GM18499 (cell line): ENCODE results near the gene LDHB.
"Not testable (repeated sequence)": the region's sequence is repeated elsewhere in the genome, so short reads cannot be mapped to it uniquely, and the experiment has no call there.

Source experiments
- ATAC-seq: cut with Tn5 transposase; IDR thresholded peaks from one replicate; pipeline ENCODE4 v1.9.1; 2021; ENCODE audit warnings: moderate number of reproducible peaks; ENCODE audit not compliant: insufficient read depth, unreplicated experiment

Gene LDHB

DNA sequence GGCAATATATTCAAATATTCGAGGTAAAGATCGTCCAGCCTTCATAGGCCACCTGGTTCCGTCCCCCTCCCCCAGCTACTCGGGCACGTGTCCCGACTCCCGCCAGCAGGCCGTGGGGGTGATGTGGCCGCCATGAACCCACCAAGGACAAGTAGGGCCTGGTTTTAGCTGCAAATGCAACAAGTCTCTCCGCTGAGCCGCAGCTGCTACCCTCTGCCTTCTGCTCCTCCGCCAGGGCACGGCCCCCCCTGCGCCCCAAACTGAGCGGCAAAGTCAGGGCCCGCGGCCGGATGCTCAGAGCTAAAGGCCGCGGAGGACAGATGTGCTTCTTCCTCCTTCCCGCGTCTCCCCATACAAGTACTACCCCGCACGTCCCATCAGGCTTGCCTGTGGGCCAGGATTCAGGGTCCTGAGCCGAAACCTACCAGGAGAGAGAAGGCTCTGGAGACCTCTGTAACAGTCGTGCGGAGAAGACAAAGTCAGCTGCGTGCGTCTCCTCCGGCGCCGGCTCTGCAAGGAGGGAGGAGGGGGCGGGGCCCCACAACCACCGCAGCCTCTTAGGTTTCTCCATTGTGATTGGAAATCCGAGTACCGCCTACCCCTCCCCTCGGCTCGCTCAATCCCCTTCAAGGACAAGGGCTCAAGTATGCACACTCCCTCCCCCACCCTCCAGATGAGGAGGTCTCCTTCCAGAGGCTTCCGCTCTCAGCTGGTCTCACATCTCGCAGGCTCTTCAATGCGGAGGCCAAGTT, at the start of gene LDHB:
TSS of gene LDHB (minus strand) at position 517 of the 752 bp plus-strand sequence. CDS start 3,171 bp downstream, outside the sequence.
- peak; percentile 86 for ATAC-seq

DNA sequence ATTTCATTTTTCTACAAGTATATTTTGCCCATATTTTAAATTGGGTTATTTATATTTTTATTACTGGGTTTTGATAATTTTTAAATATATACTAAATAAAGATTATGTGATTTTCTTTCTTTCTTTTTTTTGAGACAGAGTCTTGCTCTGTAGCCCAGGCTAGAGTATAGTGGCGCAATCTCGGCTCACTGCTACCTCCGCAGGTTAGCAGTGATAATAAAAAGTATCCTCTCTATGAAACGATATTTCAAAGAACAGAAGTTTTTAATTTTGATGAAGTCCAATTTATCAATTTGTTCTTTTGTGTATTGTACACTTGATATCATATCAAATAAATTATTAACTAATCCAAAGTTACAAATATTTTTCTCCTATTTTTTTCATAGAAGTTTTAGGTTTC, 47.2 kb upstream of the LDHB start:
- ATAC-seq = no peak

DNA sequence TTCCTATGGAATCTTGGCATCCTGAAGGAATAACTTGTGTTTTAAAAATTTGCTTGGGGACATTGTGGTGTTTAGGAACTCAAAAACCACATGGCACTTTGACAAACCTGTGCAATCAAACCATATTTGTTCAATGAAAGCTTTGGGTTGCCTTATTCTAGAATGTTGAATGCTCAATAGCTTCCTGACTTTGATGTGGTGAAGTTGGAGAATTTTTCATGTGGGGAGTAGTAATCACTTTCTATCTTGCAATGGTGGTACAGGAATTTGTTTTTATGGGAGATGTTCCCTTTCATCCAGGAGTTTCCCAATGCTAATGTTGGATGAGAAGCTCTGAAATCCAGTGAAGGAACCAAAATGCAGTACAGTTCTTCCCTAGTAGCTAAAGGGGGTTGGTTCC, 42.2 kb upstream of the LDHB start:
- ATAC-seq = no peak

DNA sequence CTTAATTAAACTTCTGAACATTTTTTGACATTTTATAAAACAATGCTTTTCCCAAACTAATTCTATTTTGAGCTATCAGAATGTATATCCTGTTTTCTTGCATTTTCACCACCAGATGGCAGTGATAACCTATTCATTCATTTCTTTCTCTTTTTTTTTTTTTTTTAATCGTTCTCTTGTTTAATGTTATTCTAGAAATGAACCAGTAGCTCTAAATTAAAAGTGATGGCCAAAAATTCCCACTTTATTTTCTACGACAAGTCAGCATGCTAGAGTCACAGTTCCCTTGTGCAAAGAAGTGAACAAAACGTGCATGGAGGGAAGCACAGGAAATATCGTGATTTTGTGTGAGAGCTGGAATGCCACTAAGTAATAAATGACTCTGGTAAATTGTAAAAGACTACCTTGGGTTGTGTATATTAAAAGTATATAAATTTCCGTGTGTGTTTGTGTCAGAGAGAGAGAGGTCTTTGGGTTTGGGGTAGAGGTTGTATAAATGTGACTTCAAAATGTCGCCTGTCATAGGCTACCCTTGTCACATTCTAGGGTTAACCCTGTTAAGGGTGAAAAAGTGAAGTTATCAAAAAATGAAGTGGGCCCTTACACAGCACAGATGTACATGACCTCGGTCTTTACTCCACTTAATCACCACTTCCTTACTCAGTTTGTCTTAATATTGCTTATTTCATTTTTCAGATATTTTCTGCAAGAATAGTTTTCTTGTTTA, 40.4 kb upstream of the LDHB start:
- no peak for ATAC-seq

DNA sequence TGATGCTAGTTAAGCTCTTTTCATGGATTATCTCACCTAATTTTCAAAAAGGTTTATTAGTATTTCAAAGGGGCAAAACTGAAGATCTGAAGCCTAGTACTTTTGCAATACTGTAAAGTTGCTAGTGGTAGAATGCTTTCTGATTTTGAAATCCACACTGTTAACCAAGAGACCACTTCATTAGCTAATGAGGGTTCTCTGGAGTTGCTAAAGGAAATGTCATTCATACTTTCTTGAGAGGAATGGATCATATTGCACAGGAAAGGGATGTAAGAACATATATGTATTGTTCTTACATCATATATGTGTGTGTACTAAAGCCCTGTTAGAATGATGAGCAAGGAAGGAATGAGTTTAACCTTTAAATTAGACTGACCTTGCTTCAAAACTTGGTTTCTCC, 39.0 kb upstream of the LDHB start:
- no peak for ATAC-seq

DNA sequence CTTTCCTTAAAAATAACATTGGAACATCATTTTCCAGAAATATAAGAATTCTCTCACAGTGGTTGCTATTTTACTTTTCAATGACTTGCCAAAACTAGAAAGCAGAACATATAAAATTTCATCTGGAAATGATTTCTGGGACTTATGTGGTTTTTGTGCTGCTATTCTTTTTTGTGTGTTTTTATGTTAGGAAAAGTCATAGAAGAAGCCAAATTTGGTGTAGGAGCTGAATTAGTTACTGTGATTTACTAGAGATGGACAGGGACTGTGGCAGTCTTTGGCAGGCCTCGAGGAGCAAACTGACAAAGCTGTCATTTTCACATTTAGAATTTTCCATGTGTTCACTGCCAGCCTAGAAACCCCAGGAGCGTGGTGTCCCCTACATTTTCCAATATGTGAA, 38.3 kb upstream of the LDHB start:
- ATAC-seq = no peak

DNA sequence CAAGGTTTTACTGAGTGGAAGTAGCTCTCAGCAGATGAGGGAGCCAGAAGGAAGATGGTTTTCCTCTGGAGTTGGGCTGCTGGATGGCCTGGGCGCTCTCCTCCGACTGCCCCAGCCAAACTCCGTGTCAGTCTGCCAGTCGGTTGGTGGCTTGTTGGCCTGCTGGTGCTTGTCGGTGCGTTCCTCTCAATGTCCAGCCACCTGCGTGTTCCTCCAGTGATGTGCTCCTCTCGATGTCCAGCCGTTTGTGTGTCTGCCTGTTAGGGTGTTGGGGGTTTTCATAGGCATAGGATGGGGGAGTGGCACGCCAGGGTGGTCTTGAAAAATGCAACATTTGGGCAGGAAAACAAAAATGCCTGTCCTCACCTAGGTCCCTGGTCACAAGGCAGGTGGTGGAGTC, 37.0 kb upstream of the LDHB start:
- no peak for ATAC-seq

DNA sequence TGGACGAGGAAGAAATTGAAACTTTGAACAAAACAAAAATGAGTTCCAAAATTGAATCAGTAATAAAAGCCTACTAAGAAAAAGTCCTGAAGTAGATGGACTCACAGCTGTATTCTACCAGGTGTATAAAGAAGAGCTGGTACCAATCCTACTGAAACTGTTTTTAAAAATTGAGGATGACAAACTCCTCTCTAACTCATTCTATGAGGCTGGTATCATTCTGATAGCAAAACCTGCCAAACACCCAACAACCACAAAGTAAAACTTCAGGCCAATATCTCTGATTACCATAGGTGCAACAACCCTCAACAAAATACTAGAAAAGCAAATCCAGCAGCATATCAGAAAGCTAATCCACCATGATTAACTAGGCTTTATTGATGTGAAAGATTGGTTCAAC, 33.9 kb upstream of the LDHB start:
- ATAC-seq = no peak

DNA sequence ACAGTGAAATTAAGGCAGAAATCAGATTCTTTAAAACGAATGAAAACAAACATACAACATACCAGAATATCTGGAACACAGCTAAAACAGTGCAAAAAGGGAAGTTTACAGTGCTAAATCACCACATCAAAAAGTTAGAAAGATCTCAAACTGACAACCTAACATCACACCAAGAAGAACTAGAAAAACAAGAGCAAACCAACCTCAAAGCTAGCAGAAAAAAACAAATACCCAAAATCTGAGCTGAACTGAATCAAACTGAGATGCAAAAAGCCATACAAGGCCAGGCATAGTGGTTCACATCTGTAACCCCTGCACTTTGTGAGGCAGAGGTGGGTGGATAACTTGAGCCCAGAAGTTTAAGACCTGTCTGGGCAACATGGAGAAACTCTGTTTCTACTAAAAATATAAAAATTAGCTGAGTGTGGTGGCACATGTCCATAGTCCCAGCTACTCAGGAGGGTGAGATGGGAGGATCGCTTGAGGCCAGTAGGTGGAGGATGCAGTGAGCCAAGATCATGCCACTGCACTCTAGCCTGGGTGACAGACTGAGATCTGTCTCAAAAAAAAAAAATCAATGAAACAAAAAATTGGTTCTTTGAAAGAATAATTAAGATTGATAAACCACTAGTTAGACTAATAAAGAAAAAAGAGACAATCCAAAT, 33.2 kb upstream of the LDHB start:
- ATAC-seq = no peak

DNA sequence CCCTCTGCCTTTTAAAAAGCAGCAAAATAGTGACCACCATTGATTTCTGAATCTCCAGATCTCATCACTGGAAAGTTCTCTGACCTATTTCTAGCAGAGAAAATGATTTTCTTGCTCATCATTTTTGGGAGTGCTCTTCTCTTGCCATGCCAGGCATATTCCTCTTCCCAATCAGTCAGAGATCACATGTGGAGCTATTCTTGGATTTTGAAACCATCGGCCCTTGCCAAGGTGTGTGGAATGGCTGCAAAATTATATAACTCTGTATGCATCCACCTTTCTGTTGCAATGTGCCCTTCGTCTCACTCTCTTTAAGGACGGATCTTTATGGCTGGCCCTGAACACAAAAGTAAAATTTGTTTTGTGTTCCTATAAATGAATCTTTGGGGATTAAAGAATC, 25.5 kb upstream of the LDHB start:
- ATAC-seq = no peak

DNA sequence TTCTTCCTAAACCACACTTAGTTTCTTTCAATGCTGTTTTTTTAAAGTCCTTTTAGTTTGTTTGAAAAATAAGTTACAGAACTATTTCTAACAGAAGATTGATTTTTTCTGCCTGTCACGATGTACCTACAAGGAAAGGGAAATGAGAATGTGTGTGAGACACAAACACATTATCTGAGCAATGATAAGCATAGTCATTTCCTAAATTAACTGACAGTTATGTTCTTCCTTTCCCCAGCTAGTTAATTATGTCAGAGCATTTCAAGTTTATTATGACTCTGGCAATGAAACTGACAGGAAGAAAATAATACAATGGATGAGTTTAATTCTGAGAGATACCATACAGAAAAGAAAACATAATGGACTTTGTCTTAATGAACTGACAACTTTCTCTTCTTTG, 21.3 kb upstream of the LDHB start:
- ATAC-seq = no peak

DNA sequence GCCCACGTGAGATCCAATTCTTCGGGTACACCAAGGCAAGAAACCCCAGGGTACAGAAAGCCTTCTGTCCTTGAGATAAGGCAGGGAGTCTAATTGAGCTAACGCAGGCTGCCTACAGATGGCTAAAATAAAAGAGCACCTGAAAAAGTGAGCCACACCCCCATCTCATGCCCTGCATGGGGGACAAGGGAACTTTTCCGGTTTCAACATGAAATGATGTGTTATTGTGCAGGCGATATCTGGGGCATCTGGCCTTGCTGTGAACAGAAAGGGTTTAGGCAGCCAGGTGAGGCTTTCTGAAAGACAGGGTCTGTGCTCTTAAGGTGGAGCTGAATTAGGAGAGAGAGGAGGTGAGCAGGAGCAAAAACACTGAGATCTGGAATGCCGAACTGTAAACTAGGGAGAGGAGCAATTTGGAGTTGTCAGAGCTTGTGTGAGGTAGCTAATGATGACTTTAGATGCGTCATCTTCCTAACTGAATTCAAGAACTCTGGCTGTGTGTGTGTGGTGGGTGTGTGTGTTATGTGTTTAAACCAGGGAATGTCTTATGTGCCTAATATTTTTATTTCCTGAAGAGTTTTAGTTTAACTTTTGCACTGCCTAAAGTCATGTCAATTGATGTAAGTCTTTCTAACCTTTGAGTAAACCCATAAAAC, 20.1 kb upstream of the LDHB start:
- ATAC-seq = no peak

DNA sequence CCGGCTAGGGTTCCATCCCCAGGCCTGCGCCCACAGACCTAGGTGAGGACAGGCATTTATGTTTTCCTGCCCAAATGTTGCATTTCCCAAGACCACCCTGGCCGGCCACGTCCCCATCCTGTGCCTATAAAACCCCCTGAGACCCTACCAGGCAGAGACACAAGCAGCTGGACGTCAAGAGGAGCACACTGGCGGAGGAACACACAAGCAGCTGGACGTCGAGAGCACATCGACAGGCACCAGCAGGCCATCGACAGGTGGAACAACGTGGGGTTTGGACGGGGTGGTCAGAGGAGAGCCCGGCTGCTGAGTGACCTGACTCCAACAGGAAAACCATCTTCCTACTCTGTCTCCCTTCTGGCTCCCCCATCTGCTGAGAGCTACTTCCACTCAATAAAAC, 19.6 kb upstream of the LDHB start:
- no peak for ATAC-seq

DNA sequence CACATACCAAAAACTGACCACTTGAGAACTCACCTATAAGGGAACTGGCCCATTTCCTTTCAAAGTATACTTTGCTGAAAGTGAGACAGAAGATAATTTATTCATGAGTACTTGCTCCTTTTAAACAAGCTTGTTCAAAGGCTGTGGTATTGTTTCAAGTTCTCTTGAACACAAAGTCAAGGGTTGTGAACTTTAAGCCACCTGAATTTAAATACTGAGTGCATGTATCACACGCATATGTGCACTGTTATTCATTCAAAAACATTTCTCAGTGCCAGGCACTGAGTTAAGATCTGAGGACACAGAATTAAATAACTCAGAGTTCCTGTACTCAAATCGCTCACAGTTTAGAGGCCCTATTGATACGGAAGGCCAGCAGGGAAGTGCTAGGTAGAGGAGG, 19.1 kb upstream of the LDHB start:
- ATAC-seq = no peak

DNA sequence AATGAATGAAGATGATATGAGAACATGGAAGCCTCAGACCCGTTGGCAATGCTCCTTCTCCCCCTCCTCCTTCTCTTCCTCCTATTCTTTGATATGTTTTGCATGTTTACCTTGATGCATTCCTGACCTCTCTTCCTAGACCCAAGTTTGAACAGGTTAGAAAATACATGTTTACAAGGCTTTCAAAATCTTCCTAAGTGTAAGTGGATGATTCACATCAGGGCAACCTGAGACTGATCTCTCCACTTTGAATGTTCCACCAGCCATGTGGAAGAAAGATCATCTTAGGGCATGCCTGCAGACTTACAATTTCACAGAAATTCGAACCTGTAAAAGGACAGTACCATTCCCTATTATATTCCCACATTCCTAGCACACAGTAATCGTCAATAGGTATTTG, 18.0 kb upstream of the LDHB start:
- no peak for ATAC-seq

DNA sequence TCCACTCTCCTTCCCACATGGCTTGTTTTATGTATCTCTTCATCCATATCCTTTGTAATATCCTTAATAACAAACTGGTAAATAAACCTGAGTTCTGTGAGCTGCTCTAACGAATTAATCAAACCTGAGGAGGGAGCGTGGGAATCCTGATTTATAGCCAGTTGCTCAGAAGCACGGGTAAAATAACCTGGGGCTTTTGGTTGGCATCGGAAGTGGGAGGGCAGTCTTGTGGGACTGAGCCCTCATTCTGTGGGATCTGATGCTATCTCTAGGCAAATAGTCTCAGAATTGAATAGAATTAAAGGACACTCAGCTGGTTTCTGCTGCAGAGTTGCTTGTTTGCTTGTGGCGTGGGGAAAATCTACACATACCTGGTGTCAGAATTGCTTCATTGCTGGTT, 17.5 kb upstream of the LDHB start:
- no peak for ATAC-seq

DNA sequence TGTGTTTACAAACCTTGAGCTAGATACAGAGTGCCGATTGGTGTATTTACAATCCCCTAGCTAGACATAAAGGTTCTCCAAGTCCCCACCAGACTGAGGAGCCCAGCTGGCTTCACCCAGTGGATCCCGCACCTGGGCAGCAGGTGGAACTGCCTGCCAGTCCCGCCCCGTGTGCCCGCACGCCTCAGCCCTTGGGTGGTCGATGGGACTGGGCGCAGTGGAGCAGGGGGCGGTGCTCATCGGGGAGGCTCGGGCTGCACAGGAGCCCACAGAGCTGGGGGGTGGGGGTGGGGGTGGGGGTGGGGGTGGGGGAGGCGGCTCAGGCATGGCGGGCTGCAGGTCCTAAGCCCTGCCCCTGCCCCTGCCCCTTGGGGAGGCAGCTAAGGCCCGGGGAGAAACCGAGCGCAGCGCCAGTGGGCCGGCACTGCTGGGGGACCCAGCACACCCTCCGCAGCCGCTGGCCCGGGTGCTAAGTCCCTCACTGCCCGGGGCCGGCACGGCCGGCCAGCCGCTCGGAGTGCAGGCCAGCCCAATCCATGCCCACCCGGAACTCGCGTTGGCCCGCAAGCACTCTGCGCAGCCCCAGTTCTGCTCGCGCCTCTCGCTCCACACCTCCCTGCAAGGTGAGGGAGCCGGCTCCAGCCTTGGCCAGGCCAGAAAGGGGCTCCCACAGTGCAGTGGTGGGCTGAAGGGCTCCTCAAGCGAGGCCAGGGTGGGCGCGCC, 16.3 kb upstream of the LDHB start:
- not testable (repeated sequence) for ATAC-seq

DNA sequence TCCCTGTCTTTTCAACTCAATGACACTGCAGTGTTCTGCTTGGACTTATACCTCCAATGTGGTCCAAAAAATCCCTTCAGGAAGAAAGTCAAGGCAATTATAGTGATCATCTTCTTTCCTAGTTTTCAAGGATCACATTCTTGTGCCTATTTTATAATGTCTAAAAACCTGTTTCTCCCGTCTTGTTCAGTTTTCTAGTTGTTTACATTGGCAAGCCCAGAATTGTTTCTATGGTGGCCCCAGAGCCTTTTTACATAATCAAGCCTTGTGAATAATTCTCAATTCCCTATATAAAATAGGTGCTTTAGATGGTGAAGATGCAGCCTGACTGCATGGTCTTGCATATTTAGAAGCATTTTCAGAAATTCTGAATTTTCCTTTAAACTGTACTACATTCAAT, 14.5 kb upstream of the LDHB start:
- no peak for ATAC-seq

DNA sequence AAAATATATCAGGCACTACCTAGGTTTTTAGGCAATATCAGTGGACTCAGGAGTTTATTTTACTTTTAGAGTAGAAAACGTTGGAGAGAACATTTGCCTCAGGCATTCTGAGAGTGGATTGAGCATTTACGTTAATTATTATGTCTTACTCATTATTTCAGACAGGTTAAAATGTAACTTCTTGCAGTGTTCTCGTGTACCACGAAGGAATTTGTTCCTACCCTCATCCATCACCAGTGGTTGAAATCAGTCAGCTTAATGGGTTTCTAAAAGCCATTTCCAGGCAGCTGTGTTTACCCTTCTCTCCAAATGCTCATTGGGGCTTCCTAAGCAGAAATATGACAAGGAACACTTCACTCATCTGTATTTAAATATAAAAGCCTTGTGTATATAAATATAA, 9.1 kb upstream of the LDHB start:
- ATAC-seq = no peak

DNA sequence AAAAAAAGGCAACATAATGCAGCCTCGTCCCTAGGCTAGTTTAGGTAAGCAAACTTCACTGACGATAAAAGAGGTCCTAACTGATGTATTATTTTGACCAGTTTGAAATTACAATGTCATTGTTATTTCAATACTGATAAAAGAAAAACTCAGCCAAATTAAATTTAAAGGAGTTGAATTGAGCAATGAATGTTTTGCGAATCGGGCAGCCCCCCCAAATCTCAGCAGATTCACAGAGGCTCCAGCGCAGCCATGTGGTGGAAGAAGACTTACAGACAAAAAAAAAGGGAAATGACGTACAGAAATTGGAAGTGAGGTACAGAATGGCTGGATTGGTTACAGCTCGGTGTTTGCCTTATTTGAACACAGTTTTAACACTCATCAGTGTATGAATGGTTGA, 8.2 kb upstream of the LDHB start:
- ATAC-seq = no peak
